ENCODE measurements around the gene TSN.
"Not testable (repeated sequence)": the region's sequence is repeated elsewhere in the genome, so short reads cannot be mapped to it uniquely, and the experiment has no call there.

Gene TSN

GRCh38 chr2:121755237-121756111 is at the start of gene TSN:
Gene TSN, plus strand, starts transcription at chr2:121755651. Its CDS starts 129 bp downstream, at chr2:121755780.
- in situ Hi-C loops (cut with HindIII; ENCODE audit: low pct_ligation_motif_present, low pct_unique_long_range_greater_than_20kb, low sequenced_read_pairs) = no loop called here
- peak; percentile 99 for DNase-seq

- in situ Hi-C loops (cut with HindIII; ENCODE audit: low pct_ligation_motif_present, low pct_unique_long_range_greater_than_20kb, low sequenced_read_pairs) = no loop called here
- DNase-seq = no peak
These were observed 49.5 kb upstream of the TSN start for GRCh38 chr2:121705958-121706357.

GRCh38 chr2:121707344-121707919 is 48.0 kb upstream of the TSN start:
- peak; percentile 77 for DNase-seq
- in situ Hi-C loops (cut with HindIII; ENCODE audit: low pct_ligation_motif_present, low pct_unique_long_range_greater_than_20kb, low sequenced_read_pairs) = no loop called here

GRCh38 chr2:121707920-121708361 is 47.5 kb upstream of the TSN start:
- peak; percentile 81 for DNase-seq
- in situ Hi-C loops (cut with HindIII; ENCODE audit: low pct_ligation_motif_present, low pct_unique_long_range_greater_than_20kb, low sequenced_read_pairs) = no loop called here

GRCh38 chr2:121709776-121710469 is 45.5 kb upstream of the TSN start:
- DNase-seq = no peak
- in situ Hi-C loops (cut with HindIII; ENCODE audit: low pct_ligation_motif_present, low pct_unique_long_range_greater_than_20kb, low sequenced_read_pairs) = no loop called here

GRCh38 chr2:121710470-121711170 is 44.8 kb upstream of the TSN start:
- DNase-seq = no peak
- in situ Hi-C loops (cut with HindIII; ENCODE audit: low pct_ligation_motif_present, low pct_unique_long_range_greater_than_20kb, low sequenced_read_pairs) = no loop called here

- DNase-seq; in situ Hi-C loops (cut with HindIII; ENCODE audit: low pct_ligation_motif_present, low pct_unique_long_range_greater_than_20kb, low sequenced_read_pairs): not testable (repeated sequence)
These were observed 44.0 kb upstream of the TSN start for GRCh38 chr2:121711481-121711880.

- in situ Hi-C loops (cut with HindIII; ENCODE audit: low pct_ligation_motif_present, low pct_unique_long_range_greater_than_20kb, low sequenced_read_pairs) = no loop called here
- no peak for DNase-seq
These were observed 39.3 kb upstream of the TSN start for GRCh38 chr2:121716126-121716525.

GRCh38 chr2:121717529-121717928 is 37.9 kb upstream of the TSN start:
- DNase-seq = no peak
- in situ Hi-C loops (cut with HindIII; ENCODE audit: low pct_ligation_motif_present, low pct_unique_long_range_greater_than_20kb, low sequenced_read_pairs) = no loop called here

GRCh38 chr2:121721926-121722325 is 33.5 kb upstream of the TSN start:
- DNase-seq = peak; percentile 59
- in situ Hi-C loops (cut with HindIII; ENCODE audit: low pct_ligation_motif_present, low pct_unique_long_range_greater_than_20kb, low sequenced_read_pairs) = no loop called here

GRCh38 chr2:121722479-121722878 is 33.0 kb upstream of the TSN start:
- DNase-seq = peak; percentile 33
- in situ Hi-C loops (cut with HindIII; ENCODE audit: low pct_ligation_motif_present, low pct_unique_long_range_greater_than_20kb, low sequenced_read_pairs) = no loop called here

- DNase-seq = no peak
- in situ Hi-C loops (cut with HindIII; ENCODE audit: low pct_ligation_motif_present, low pct_unique_long_range_greater_than_20kb, low sequenced_read_pairs) = no loop called here
These were observed 32.1 kb upstream of the TSN start for GRCh38 chr2:121723316-121723715.

GRCh38 chr2:121727332-121727731 is 28.1 kb upstream of the TSN start:
- no peak for DNase-seq
- in situ Hi-C loops (cut with HindIII; ENCODE audit: low pct_ligation_motif_present, low pct_unique_long_range_greater_than_20kb, low sequenced_read_pairs) = no loop called here

GRCh38 chr2:121727950-121728349 is 27.5 kb upstream of the TSN start:
- in situ Hi-C loops (cut with HindIII; ENCODE audit: low pct_ligation_motif_present, low pct_unique_long_range_greater_than_20kb, low sequenced_read_pairs) = no loop called here
- DNase-seq = no peak

GRCh38 chr2:121731366-121731765 is 24.1 kb upstream of the TSN start:
- no peak for DNase-seq
- in situ Hi-C loops (cut with HindIII; ENCODE audit: low pct_ligation_motif_present, low pct_unique_long_range_greater_than_20kb, low sequenced_read_pairs) = no loop called here

- DNase-seq; in situ Hi-C loops (cut with HindIII; ENCODE audit: low pct_ligation_motif_present, low pct_unique_long_range_greater_than_20kb, low sequenced_read_pairs): not testable (repeated sequence)
These were observed 20.9 kb upstream of the TSN start for GRCh38 chr2:121734544-121734943.

- peak; percentile 37 for DNase-seq
- in situ Hi-C loops (cut with HindIII; ENCODE audit: low pct_ligation_motif_present, low pct_unique_long_range_greater_than_20kb, low sequenced_read_pairs) = no loop called here
These were observed 19.9 kb upstream of the TSN start for GRCh38 chr2:121735518-121736074.

- peak; percentile 15 for DNase-seq
- in situ Hi-C loops (cut with HindIII; ENCODE audit: low pct_ligation_motif_present, low pct_unique_long_range_greater_than_20kb, low sequenced_read_pairs) = no loop called here
These were observed 19.4 kb upstream of the TSN start for GRCh38 chr2:121736140-121736461.
